GM23338 (cell line): ENCODE measurements around the gene AKAP1. TPM values are rescaled to one million over a fixed set of nuclear protein-coding genes. Genes with fewer than 3 reads are reported as not detected.

Source experiments
- ATAC-seq: fragments of 200-7000 bp; cut with Tn5 transposase; 3 replicates; pipeline ENCODE4 v1.9.1; 2020
- DNase-seq: peaks from one replicate; pipeline ENCODE4 v3.0.0-alpha.2; 2015; ENCODE audit warnings: low spot score
- H2AFZ ChIP-seq: fragments of 200-600 bp; sonication (generic); 2 replicates; pipeline ENCODE4 v1.8.0; 2016; ENCODE audit warnings: antibody characterized with exemption, mild to moderate bottlenecking, moderate library complexity
- H3F3A ChIP-seq: fragments of 200-600 bp; sonication (generic); replicated peaks from 2 replicates; pipeline ENCODE4 v1.8.0; 2017; ENCODE audit warnings: antibody characterized with exemption, mixed run types, low read depth
- H3K27ac ChIP-seq: fragments of 200-600 bp; sonication (generic); 2 replicates; pipeline ENCODE4 v1.6.1; 2016; ENCODE audit warnings: low read depth
- H3K27me3 ChIP-seq: fragments of 200-600 bp; sonication (generic); 2 replicates; pipeline ENCODE4 v1.8.0; 2016; ENCODE audit warnings: mild to moderate bottlenecking, mixed run types, moderate library complexity; ENCODE audit not compliant: insufficient read depth
- H3K36me3 ChIP-seq: fragments of 200-600 bp; sonication (generic); 2 replicates; pipeline ENCODE4 v1.8.0; 2016; ENCODE audit warnings: mild to moderate bottlenecking; ENCODE audit not compliant: insufficient read depth
- H3K4me1 ChIP-seq: fragments of 200-600 bp; sonication (generic); 2 replicates; pipeline ENCODE4 v1.8.0; 2016; ENCODE audit warnings: mild to moderate bottlenecking, moderate library complexity; ENCODE audit not compliant: insufficient read depth
- H3K4me2 ChIP-seq: fragments of 200-600 bp; sonication (generic); 2 replicates; pipeline ENCODE4 v1.7.1; 2017; ENCODE audit warnings: mixed run types
- H3K4me3 ChIP-seq: fragments of 200-600 bp; sonication (generic); 2 replicates; pipeline ENCODE4 v1.6.1; 2016; ENCODE audit warnings: mixed run types
- H3K79me2 ChIP-seq: fragments of 200-600 bp; sonication (generic); replicated peaks from 2 replicates; pipeline ENCODE4 v1.8.0; 2017; ENCODE audit warnings: mild to moderate bottlenecking; ENCODE audit not compliant: insufficient read depth
- H3K9me2 ChIP-seq: fragments of 200-600 bp; sonication (generic); 2 replicates; pipeline ENCODE4 v1.8.0; 2017; ENCODE audit not compliant: insufficient read depth
- H4K20me1 ChIP-seq: fragments of 200-600 bp; sonication (generic); replicated peaks from 2 replicates; pipeline ENCODE4 v1.8.0; 2017; ENCODE audit warnings: mild to moderate bottlenecking; ENCODE audit not compliant: insufficient read depth
- H3K27ac Mint-ChIP-seq: 2 replicates; pipeline ENCODE4 v1.8.0; 2020; ENCODE audit warnings: inconsistent platforms, mild to moderate bottlenecking, moderate library complexity, mixed read lengths
- H3K27me3 Mint-ChIP-seq: 3 replicates; pipeline ENCODE4 v1.8.0; 2022; ENCODE audit warnings: low read depth, mild to moderate bottlenecking, moderate library complexity, mixed read lengths, inconsistent platforms; ENCODE audit not compliant: insufficient read depth, poor library complexity
- H3K36me3 Mint-ChIP-seq: 3 replicates; pipeline ENCODE4 v1.8.0; 2021; ENCODE audit warnings: low read depth, mild to moderate bottlenecking, inconsistent platforms, moderate library complexity, mixed read lengths
- H3K4me1 Mint-ChIP-seq: 3 replicates; pipeline ENCODE4 v1.8.0; 2020; ENCODE audit warnings: mild to moderate bottlenecking, inconsistent platforms, mixed read lengths
- H3K4me3 Mint-ChIP-seq: 3 replicates; pipeline ENCODE4 v1.8.0; 2021; ENCODE audit warnings: moderate library complexity, mild to moderate bottlenecking, inconsistent platforms, mixed read lengths
- H3K9me3 Mint-ChIP-seq: 3 replicates; pipeline ENCODE4 v1.8.0; 2020; ENCODE audit warnings: moderate library complexity, mild to moderate bottlenecking, inconsistent platforms, mixed read lengths
- CREB1 ChIP-seq: fragments of 250-450 bp; sonication (Bioruptor Pico); IDR thresholded peaks from 2 replicates; pipeline ENCODE4 v1.5.0; 2020; ENCODE audit warnings: low read depth, mild to moderate bottlenecking, moderate library complexity
- EZH2 ChIP-seq: fragments of 200-600 bp; sonication (generic); IDR thresholded peaks from one replicate; pipeline ENCODE4 v1.8.0; 2017; ENCODE audit warnings: antibody characterized with exemption, mild to moderate bottlenecking, low read depth; ENCODE audit not compliant: unreplicated experiment
- EZH2phosphoT487 ChIP-seq: fragments of 200-600 bp; sonication (generic); IDR thresholded peaks from one replicate; pipeline ENCODE4 v1.8.1; 2018; ENCODE audit warnings: antibody characterized with exemption; ENCODE audit not compliant: unreplicated experiment
- NANOG ChIP-seq: IDR thresholded peaks from 2 replicates; pipeline ENCODE4 v1.6.1; 2016; ENCODE audit warnings: antibody characterized with exemption, borderline replicate concordance
- STAT1 ChIP-seq: IDR thresholded peaks from one replicate; pipeline ENCODE4 v1.6.1; 2016; ENCODE audit warnings: antibody characterized with exemption; ENCODE audit not compliant: unreplicated experiment
- ZNF114 ChIP-seq: fragments of 250-450 bp; sonication (Bioruptor Pico); IDR thresholded peaks from 2 replicates; pipeline ENCODE4 v1.5.0; 2020; ENCODE audit warnings: mild to moderate bottlenecking, moderate library complexity
- ZNF331 ChIP-seq: fragments of 250-450 bp; sonication (Bioruptor Pico); IDR thresholded peaks from 2 replicates; pipeline ENCODE4 v1.5.0; 2020; ENCODE audit warnings: low read depth, mild to moderate bottlenecking, moderate library complexity
- polyA plus RNA-seq: library from polyadenylated mRNA; unstranded; fragments of >200 nt; fragmentation: Nextera tagmentation; extraction: Ambion mirVana; gene quantifications from 2 replicates; pipeline ENCODE4 v1.2.1, GENCODE V29; 2016
- total RNA-seq: library from RNA; depleted of rRNA; stranded (reverse); fragments of >200 nt; shearing (Covaris generic); gene quantifications from 2 replicates; pipeline ENCODE4 v1.2.3, GENCODE V29; 2014
- TF ChIP-seq, protein P1 (sequence below): IDR thresholded peaks from 2 replicates; pipeline ENCODE4 v1.6.1; 2016; ENCODE audit warnings: antibody characterized with exemption
- TF ChIP-seq, protein P2 (sequence below): IDR thresholded peaks from one replicate; pipeline ENCODE4 v1.6.1; 2018; ENCODE audit warnings: antibody characterized with exemption; ENCODE audit not compliant: unreplicated experiment
- TF ChIP-seq, protein P3 (sequence below), 2 experiments: fragments of 200-600 bp in 1 of 2; sonication (generic) in 1 of 2; conservative IDR thresholded peaks; 2 replicates each; pipeline versions ENCODE4 v1.5.1 to v1.6.1; 2016 to 2017; ENCODE audit warnings: antibody characterized with exemption in 2 of 2, low read depth in 2 of 2, mild to moderate bottlenecking in 2 of 2, moderate library complexity in 1 of 2

AKAP1 gene
- total and polyA plus RNA-seq, 2 experiments from 2014 or later = 19.6 to 45.9 TPM

DNA sequence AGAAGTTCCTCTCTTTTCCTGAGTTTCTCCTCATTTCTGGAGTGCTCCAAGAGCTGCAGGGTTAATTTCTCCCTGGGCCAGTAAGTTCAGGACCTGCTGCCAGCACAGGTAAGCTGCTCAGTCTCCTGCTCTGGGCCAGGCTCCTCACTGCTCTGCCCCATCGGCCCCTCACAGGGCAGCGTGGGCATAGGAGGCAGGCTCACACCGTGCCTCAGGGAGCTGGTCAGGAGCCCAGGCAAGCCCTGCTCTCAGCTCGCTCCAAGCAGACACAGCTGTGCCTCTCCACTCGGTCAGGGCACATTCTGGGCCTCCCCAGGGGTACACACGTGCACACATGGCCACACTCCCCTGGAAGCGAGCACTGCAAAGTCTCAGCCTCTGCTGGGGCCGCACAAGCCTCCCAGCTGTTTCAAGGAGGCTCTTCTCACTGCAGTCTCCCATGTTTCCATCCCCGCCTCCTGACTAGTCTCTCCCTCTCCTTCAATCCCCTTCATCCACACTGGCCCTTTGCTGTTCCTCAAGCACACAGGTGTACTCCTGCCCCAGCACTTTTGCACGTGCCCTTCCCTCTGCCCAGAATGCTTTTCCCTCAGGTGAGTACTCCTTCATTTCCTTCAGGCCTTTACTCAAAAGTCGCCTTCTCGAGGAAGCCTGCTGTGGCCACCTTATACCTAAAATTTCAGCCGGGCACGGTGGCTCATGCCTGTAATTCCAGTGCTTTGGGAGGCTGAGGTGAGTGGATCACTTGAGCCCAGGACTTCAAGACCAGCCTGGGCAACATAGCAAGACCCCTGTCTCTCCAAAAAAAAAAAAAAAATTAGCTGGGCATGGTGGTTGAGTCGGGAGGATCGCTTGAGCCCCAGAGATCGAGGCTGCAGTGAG is 53.2 kb downstream of the AKAP1 start (continued):
- TF ChIP-seq, protein P1, sequence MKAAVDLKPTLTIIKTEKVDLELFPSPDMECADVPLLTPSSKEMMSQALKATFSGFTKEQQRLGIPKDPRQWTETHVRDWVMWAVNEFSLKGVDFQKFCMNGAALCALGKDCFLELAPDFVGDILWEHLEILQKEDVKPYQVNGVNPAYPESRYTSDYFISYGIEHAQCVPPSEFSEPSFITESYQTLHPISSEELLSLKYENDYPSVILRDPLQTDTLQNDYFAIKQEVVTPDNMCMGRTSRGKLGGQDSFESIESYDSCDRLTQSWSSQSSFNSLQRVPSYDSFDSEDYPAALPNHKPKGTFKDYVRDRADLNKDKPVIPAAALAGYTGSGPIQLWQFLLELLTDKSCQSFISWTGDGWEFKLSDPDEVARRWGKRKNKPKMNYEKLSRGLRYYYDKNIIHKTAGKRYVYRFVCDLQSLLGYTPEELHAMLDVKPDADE = no peak
- TF ChIP-seq ZNF114 (CRISPR knock-in tag) = no peak
- no peak for TF ChIP-seq NANOG
- no peak for TF ChIP-seq ZNF331 (CRISPR knock-in tag)
- TF ChIP-seq, protein P2, sequence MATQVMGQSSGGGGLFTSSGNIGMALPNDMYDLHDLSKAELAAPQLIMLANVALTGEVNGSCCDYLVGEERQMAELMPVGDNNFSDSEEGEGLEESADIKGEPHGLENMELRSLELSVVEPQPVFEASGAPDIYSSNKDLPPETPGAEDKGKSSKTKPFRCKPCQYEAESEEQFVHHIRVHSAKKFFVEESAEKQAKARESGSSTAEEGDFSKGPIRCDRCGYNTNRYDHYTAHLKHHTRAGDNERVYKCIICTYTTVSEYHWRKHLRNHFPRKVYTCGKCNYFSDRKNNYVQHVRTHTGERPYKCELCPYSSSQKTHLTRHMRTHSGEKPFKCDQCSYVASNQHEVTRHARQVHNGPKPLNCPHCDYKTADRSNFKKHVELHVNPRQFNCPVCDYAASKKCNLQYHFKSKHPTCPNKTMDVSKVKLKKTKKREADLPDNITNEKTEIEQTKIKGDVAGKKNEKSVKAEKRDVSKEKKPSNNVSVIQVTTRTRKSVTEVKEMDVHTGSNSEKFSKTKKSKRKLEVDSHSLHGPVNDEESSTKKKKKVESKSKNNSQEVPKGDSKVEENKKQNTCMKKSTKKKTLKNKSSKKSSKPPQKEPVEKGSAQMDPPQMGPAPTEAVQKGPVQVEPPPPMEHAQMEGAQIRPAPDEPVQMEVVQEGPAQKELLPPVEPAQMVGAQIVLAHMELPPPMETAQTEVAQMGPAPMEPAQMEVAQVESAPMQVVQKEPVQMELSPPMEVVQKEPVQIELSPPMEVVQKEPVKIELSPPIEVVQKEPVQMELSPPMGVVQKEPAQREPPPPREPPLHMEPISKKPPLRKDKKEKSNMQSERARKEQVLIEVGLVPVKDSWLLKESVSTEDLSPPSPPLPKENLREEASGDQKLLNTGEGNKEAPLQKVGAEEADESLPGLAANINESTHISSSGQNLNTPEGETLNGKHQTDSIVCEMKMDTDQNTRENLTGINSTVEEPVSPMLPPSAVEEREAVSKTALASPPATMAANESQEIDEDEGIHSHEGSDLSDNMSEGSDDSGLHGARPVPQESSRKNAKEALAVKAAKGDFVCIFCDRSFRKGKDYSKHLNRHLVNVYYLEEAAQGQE = no peak
- TF ChIP-seq EZH2phosphoT487 = no peak
- no peak for TF ChIP-seq CREB1
- no peak for TF ChIP-seq EZH2
- TF ChIP-seq, protein P3, sequence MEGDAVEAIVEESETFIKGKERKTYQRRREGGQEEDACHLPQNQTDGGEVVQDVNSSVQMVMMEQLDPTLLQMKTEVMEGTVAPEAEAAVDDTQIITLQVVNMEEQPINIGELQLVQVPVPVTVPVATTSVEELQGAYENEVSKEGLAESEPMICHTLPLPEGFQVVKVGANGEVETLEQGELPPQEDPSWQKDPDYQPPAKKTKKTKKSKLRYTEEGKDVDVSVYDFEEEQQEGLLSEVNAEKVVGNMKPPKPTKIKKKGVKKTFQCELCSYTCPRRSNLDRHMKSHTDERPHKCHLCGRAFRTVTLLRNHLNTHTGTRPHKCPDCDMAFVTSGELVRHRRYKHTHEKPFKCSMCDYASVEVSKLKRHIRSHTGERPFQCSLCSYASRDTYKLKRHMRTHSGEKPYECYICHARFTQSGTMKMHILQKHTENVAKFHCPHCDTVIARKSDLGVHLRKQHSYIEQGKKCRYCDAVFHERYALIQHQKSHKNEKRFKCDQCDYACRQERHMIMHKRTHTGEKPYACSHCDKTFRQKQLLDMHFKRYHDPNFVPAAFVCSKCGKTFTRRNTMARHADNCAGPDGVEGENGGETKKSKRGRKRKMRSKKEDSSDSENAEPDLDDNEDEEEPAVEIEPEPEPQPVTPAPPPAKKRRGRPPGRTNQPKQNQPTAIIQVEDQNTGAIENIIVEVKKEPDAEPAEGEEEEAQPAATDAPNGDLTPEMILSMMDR (conservative IDR thresholded peaks at IDR 0.05; ENCODE audit: low read depth in 2 of 2) = no peak

DNA sequence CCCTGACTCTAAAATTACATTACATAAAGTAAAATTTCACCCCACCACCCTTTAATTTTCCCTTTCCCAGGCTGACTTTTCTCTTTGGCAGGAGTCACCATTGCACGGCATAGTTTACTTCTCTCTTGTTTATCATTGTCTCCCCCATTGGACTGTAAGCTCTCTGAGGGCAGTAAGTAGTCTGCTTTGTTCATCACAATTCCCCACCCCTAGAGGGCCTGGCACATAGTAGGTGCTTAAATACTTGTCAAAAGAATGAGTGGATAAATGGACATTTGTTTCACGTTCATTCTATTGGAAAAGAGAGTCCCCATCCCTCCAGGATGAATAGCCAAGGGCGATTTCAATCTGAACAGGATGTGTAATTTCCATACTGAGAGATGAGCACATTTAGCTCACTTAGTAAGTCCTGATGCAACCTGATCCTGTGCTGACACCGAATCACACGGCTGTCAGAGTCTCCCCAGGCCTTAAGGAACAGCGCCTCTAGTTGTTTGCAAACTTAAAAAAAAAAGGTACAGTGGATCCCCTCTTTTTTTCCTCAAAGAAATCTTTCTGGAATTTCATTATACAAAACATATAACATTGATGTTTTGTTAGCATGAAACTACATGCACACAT is 54.0 kb downstream of the AKAP1 start:
- ATAC-seq = no peak
- peaks cover 12% of the 10 kb centered on the region for H3K27me3 Mint-ChIP-seq
- DNase-seq = peak; percentile 31
- Histone ChIP-seq H3K4me1 (peaks cover 16% of the 10 kb centered on the region), H3F3A (peaks cover 8% of the 10 kb centered on the region; the same call in 1 of the 2 replicates), H2AFZ (no peak overlapping the region), H3K79me2 (no peaks in the 10 kb centered on the region), H3K9me2 (no peaks in the 10 kb centered on the region), H3K36me3 (no peaks in the 10 kb centered on the region), H3K4me3 (no peak overlapping the region), H3K27ac (no peak overlapping the region), H4K20me1 (no peaks in the 10 kb centered on the region), H3K27me3 (no peaks in the 10 kb centered on the region), H3K4me2 (no peak overlapping the region)
- no peak overlapping the region for H3K27ac Mint-ChIP-seq
- H3K4me1 Mint-ChIP-seq = peaks cover 24% of the 10 kb centered on the region
- no peak overlapping the region for H3K4me3 Mint-ChIP-seq
- H3K36me3 Mint-ChIP-seq = peaks cover 3% of the 10 kb centered on the region; the same call in 2 of the 3 replicates
- peaks cover 3% of the 10 kb centered on the region; the same call in 1 of the 3 replicates for H3K9me3 Mint-ChIP-seq
- TF ChIP-seq ZNF331 (CRISPR knock-in tag) (no peak), EZH2 (no peak), ZNF114 (CRISPR knock-in tag) (no peak), STAT1 (no peak)
- TF ChIP-seq, protein P1 = no peak
